Dedifferentiated amniotic fluid mesenchymal stem cell (primary cell): Measurements from ENCODE around the gene CAPZA2.
"Not testable (repeated sequence)": the region's sequence is repeated elsewhere in the genome, so short reads cannot be mapped to it uniquely, and the experiment has no call there.

ENCODE experiments used
- DNase-seq: peaks from one replicate; pipeline ENCODE4 v3.0.0-alpha.2; 2016; ENCODE audit errors: extremely low spot score

CAPZA2 gene

GRCh38 chr7:116953906-116954838, 91.8 kb downstream of the CAPZA2 start:
- DNase-seq = peak; percentile 74

- no peak for DNase-seq
Observed at GRCh38 chr7:116955340-116955739, 93.0 kb downstream of the CAPZA2 start.

DNA sequence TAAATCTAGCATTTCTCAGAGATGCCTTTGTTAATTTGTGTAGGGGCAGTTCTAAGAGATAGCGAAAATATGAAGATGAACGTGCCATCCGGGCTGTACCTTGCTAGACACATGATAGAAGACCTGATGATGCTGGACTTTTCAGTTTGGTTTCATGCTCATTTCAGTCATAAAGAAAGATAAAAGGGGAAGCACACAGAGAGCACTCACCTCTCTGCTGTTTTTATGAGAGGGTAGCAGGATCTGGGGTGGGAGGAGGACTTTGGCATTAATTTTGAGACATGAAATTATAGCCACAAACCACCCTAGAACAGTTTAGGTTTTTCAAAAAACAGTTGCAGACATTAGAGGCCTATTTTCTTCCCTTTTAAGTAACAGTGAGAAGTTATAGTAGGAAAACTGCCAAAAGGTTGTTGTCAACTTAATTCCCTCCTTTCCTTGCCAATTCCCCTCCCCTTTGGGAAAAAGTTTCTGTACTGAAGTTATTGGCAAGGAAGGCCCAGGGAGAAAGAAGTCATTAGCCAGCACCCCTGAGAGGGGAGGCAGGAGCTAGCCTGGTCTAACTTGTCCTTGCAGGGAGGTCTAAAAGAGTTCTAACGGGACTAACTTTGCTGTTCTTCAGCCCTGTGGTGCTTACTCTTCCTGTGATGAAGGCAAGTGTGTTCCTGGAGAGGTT, 93.6 kb downstream of the CAPZA2 start:
- no peak for DNase-seq

- DNase-seq = no peak
Observed at GRCh38 chr7:116956477-116956804, 94.1 kb downstream of the CAPZA2 start.

DNA sequence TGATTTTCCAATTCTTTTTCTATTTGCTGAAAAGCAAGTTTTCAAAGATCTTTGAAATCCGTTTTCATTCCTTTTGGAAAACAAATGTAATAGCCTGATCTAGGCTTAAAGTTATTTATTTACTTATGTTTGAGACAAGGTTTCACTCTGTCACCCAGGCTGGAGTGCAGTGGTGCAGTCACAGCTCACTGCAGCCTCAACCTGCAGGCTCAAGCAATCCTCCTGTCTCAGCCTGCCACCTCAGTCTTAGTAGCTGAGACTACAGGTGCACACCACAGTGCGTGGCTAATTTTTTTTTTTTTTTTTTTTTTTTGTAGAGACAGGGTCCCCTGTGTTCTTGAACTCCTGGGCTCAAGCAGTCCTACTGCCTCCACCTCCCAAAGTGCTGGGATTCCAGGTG, 95.5 kb downstream of the CAPZA2 start:
- DNase-seq = no peak

- DNase-seq = not testable (repeated sequence)
Observed at GRCh38 chr7:116961966-116962673, 99.7 kb downstream of the CAPZA2 start.

- no peak for DNase-seq
Observed at GRCh38 chr7:116963234-116963633, 100.8 kb downstream of the CAPZA2 start.

GRCh38 chr7:116966601-116967000, 104.2 kb downstream of the CAPZA2 start:
- no peak for DNase-seq

GRCh38 chr7:116967254-116967922, 105.0 kb downstream of the CAPZA2 start:
- no peak for DNase-seq

DNA sequence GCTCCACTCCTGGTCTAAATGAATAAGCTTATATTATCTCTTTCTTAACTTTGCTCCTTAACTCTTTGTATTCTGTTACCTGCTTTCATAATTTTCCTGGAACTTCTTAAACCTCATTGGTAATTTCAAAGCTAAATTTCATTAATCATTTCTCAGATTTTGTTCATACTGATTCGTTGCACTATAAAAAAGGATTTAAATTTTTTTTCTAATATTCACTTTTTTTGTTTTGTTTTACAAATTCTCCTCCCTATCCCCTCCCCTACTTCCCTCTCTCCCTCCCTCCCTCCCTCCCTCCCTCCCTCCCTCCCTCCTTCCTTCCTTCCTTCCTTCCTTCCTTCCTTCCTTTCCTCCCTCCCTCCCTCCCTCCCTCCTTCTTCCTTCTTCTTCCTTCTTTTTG, 105.6 kb downstream of the CAPZA2 start:
- DNase-seq = no peak

DNA sequence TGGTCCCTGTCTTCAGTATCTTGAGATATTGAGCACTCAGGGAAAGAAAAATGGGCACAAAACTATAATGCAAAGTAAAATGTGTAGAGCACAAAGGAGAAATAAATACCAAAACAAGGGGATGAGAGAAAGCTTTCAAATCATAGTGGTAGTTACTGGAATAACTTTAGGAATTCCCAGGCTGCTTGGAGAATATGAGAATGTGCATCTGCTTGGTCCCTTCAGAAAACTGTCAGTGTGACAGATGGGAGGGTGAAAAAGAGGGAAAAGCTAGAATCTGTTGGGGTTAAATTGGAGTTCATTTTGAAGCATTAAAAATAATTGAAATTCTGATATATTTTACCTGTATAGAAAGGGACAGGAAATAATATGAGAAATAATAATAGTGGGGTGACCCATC, 106.2 kb downstream of the CAPZA2 start:
- no peak for DNase-seq

GRCh38 chr7:116969371-116969902, 107.0 kb downstream of the CAPZA2 start:
- no peak for DNase-seq

DNA sequence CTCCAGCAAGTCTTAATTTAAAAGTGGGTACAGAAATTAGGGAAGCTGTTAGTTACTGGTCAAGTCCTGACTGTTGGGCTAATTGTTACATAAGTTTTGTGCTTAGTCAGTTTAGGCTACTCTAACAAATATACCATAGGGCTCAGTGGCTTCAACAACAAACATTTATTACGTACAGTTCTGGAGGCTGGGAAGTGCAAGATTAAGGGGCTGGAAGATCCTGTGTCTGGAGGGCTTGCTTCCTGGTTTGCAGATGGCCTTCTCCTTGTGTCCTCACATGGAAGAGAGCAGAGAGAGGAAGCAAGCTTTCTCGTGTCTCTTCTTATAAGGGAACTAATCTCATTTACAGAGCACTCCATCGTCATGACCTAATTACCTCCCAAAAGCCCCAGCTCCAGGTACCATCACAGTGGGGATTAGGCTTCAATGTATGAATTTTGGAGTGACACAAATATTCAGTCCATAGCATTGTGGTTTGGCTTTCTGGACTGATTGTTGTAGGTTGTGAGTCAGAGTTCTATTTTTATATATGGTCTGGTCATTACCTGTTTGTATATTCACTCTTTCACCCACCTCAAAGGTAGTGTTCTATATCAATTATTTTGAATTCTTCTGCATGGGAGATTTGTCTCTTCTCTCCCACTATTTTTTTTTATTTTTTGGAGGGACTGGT, 108.0 kb downstream of the CAPZA2 start:
- no peak for DNase-seq

DNA sequence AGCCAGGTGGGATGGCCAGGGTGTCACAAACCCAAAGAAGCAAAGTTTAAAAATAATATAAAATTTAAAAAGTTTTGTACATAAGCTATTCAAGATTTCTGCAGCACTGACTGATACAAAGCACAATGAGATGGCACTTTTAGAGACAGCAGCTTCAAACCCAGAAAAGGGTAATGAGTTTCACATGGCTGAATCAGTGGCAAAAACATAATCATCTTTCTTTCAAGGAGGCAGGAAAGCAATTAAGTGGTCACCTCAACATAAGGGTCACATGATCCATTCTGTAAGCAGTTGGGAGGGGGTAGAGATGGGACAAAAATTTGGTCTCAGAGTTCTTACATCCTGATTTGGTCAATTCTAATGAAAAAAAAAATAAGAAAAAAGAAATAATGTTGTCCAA, 108.8 kb downstream of the CAPZA2 start:
- not testable (repeated sequence) for DNase-seq
